NCI-H1694 treated with DMSO at 0.1 percent for 48 hours (cell line): ENCODE data around the gene COL24A1.
"Not testable (repeated sequence)": the region's sequence is repeated elsewhere in the genome, so short reads cannot be mapped to it uniquely, and the experiment has no call there.

ENCODE experiments used
- DNase-seq: peaks from one replicate; lab custom pipeline; 2025; lab: John Stamatoyannopoulos, UW

COL24A1 gene

DNA sequence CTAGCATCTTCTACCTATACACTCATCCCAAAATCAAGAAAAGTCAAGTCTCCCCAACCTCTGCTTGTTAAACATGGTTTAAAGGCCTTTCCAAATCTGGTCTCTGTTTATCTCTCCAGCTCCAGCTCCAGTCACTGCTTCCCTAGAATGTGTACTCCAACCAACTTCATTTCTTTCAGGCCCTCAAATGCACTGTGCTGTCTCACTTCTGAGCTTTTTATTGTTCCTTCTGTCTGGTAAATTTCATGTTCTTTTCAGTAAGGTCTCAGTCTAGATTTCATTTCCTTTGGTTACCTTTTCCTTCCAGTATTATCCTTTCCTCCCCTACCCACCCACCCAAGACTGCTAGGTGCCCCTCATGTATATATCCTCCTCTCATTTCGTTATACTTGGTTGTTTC, 3.7 kb downstream of the COL24A1 start:
- no peak for DNase-seq

DNA sequence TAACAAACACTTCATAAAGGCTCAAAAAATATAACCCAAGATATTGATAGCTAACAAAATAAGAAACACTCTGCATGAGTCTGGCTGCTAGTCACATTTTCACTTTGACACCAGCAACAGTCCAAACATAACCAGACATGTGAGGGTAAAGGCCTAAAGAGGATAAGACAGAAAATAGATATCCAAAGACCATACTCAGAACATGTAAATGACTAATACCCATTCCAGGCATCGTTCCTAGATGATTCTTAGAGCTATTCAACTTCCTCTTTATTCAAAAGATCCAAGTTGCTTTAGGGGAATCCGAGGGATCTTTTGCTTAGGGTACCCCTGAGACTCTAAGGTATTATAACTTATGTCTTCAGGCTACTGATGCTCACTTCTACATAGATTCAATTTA, 5.1 kb downstream of the COL24A1 start:
- no peak for DNase-seq

DNA sequence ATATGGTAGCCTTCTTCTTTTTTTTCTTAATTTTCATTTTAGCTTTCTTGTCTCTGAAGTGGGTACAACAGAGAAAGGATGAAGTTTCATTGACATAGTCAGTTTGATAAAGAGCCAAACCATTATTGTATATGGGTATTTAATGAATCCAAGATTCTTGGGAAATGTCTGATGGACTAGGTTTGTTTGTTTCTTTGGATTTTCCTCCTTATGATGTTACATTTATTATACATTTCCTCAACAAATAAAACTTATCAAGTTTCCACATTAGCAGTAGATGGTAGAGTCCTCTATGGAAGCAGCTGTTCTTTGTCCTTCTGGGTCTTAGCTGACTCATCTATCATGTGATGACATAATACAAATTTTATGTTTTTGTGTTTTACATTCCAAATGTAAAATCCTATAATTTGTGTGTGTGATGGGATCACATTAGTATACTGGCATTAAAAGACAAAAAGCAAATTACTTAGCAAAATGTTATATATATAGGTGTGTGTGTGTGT, 6.0 kb downstream of the COL24A1 start:
- DNase-seq = no peak

DNA sequence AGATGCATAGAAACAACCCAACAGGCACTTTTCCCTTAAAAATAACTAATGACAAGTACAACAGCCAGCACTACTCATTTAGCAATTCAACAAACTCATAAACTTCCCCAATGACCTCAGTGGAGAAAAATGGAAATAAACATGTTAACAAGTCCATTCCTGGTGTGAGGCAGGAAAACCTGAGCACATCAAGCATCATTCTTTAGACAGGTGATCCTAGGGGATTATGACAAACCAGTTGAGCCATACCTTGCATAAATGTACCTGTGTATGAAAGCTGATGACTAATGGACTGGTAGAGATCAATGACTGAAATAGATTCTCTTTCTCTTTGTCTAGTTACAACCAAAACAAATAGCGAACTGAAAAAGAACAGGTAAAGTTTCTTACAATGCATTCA, 7.0 kb downstream of the COL24A1 start:
- no peak for DNase-seq

DNA sequence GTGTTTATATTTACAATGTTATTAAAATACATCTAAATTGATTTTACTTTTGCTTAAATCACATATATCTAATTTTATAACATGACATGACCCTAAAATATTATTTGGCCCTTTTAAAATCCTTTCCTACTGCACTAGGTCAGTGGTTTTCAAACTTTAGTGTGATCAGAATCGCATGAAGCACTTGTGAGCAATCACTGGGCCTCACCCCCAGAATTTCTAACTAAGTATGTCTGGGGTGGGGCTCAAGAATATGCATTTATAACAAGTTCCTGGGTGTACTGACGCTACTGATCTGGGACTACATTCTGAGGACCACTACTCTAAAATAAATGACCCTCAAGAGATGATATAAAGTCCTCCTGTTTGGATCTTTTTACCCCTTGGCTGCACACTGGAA, 8.8 kb downstream of the COL24A1 start:
- DNase-seq = no peak

DNA sequence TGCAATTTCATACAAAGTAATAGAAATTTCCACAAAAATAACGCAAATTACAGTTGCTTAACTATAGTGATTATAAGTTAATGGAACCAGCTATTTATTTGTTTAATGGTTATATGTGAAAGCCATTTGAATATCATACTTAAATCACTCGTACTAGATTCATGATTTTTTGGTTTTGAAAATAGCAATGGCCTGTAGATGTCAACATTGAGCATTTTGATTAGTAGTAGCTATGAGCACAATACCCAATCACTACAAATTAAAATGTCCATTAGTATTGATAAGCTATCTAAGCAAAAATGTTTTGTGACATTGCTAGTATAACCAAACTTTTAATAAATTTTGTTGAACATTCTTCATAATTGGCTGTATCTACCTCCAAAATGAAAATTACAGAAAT, 10.0 kb downstream of the COL24A1 start:
- DNase-seq = no peak

DNA sequence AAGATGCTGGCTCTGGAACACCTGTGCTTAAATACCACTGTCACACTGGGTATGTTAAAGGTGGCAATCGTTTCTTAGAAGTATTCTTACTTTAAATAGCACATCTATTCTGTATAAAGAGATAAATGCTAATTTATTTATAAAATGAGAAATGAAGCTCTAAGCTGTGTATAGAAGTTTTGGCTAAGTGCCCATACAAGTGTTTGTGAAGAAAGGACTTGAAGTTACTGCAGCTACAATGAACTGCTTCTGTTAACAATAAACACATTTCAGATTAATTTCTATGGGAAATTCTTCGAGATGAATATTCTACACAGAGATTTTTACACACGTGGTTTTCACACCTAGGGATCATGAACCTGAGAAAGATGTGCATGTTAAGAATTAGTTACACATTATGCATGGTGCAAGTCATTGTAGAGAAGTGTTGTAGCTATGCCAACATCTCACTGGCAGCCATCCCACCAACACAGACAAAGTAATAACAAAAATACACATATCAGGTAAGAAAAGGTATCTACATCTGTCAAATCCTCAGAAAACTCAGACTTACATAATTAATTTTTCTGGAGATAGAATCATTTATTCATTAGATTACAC, 16.2 kb downstream of the COL24A1 start:
- no peak for DNase-seq

DNA sequence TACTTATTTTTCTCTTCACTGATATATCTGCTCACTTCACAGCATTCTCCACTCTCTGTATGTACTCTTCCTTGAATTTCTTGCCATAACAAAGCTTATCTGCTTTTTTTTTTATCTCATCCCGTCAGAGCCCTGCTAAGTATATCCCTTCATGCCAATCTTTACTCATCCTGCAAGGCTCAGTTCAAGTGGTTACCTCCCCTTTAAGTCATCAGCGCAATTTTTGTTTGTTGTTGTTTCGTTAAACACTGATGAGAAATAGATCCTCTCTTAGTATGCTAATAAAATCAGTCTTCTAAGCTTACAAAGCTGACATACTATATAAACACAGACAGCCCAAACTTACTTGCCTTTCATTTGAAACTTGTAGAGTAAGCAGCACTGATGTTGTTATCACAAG, 17.8 kb downstream of the COL24A1 start:
- no peak for DNase-seq

DNA sequence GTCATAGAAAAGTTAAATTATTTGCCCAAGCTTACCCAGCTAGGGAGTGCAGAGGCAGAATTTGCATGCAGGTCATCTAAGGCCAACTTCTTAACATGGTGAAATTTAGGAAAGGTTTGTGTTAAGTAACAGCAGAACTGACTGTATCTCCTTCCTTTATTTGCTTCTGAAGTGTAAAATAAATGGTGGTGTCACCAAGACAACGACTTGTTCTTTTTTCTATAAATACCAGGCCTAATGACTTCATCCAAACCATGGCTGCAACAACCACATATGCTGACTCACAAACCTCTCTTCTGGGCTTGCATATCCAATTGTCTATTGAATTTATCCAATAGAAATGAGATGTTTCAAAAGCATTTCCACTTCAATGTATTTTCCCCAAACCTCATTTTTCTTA, 19.1 kb downstream of the COL24A1 start:
- DNase-seq = no peak

DNA sequence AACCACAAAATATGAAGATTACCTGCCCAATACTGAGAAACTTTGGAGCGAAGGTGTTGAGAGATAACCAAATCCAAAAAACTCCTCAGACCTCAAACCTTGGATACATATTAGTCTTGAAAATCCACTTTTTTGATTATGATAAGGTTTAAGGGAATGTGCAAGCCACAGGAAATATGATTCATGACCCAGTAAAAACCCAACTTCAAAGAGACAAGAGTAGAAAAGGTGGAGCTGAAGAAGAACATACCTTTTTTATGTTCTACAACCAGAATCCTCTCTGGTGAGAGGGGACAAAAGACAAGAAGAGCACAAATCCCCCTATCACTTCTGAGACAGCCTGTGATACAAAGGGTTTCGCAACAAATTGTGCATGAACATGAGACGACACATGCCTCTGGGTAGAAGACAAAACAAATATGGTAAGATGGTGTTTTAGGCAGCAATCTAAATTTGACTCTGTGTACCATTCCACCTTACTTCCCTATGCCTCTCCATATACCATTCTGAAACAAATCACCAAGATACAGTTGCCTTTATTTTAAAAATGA, 37.3 kb downstream of the COL24A1 start:
- no peak for DNase-seq

DNA sequence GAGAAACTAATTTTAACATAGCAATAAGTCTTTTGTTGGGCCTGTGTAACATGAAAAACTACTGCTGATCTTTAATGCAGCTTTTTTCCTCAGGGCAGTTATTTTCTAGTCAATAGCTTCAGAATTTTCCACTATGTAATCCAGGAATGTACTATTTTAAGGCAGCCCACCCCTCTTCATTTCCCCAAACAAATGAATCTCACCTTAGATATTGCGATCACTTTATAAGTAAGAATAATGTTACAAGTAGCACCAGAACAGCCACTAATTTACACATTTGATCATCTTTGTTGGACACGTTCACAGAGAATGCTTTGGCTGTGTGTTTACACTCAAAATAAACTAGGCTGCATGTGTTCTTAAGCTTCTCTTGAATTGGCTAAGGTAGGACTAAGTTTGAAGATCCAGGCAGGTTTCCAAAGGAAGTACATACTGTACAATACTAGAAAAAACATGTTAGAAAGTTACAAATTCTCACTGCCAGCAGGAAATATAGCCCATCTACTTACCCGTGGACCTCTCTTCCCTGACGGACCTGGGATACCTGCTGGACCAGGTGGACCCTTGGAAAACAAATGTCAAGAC, 41.7 kb downstream of the COL24A1 start:
- no peak for DNase-seq

DNA sequence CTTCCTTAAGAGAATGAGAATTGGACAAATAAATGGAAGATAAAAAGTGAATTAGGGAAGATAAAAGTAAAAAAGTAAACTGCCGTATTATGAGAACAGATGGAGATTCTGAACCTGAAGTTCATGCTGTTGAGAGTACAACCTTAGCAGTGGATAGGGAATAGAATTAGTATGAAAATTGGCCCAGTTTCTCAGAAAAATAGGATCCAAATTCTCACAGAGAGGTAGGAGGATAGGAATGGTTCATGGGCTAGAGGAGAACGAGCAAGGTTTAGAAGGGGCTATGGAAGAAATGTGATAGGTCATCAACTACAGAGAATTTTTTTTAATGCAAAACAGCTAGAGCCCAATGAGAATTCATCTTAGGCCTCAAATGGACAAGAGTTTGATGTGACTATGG, 42.3 kb downstream of the COL24A1 start:
- no peak for DNase-seq

DNA sequence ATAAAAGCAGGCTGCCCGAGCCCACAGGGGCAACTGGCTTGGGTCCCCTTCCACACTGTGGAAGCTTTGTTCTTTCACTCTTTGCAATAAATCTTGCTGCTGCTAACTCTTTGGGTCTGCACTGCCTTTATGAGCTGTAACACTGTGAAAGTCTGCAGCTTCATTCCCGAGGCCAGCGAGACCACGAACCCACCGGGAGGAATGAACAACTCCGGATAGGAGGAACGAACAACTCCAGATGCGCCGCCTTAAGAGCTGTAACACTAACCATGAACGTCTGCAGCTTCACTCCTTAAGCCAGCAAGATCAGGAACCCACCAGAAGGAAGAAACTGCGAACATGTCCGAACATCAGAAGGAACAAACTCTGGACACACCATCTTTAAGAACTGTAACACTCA, 45.0 kb downstream of the COL24A1 start:
- DNase-seq = not testable (repeated sequence)

DNA sequence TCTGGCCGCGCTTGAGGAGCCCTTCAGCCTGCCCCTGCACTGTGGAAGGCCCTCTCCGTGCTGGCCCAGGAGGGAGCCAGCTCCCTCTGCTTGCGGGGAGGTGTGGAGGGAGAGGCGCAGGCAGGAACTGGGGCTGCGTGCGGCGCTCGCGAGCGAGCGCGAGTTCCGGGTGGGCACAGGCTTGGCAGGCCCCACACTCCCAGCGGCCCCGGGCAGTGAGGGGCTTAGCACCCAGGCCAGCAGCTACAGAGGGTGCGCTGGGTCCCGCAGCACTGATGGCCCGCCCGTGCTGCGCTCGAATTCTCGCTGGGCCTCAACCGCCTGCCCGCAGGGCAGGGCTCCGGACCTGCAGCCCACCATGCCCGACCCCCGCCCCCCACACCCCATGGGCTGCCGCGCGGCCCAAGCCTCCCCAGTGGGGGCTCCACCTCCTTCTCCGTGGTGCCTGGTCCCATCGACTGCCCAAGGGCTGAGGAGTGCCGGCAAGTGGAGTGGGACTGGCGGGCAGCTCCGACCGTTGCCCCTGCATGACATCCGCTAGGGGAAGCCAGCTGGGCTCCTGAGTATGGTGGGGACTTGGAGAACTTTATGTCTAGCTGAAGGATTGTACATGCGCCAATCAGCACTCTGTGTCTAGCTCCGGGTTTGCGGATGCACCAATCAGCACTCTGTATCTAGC, 46.0 kb downstream of the COL24A1 start:
- no peak for DNase-seq

DNA sequence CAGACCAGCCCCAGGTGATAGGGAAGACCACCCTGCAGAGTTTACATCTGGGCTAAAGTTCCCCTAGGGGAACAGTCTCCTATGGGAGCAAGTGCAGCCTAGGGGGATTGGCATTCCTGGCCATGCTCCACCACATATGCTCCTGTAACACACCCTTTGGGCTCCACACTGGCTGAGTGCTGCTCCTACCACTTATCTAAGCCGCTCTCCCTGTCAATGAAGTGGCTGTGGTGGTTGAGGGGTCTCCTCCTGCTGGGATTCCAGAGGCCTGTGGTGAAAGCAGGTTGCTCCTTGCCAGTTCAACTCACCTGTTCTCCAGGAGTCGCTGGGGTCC, 51.1 kb downstream of the COL24A1 start:
- DNase-seq = no peak

DNA sequence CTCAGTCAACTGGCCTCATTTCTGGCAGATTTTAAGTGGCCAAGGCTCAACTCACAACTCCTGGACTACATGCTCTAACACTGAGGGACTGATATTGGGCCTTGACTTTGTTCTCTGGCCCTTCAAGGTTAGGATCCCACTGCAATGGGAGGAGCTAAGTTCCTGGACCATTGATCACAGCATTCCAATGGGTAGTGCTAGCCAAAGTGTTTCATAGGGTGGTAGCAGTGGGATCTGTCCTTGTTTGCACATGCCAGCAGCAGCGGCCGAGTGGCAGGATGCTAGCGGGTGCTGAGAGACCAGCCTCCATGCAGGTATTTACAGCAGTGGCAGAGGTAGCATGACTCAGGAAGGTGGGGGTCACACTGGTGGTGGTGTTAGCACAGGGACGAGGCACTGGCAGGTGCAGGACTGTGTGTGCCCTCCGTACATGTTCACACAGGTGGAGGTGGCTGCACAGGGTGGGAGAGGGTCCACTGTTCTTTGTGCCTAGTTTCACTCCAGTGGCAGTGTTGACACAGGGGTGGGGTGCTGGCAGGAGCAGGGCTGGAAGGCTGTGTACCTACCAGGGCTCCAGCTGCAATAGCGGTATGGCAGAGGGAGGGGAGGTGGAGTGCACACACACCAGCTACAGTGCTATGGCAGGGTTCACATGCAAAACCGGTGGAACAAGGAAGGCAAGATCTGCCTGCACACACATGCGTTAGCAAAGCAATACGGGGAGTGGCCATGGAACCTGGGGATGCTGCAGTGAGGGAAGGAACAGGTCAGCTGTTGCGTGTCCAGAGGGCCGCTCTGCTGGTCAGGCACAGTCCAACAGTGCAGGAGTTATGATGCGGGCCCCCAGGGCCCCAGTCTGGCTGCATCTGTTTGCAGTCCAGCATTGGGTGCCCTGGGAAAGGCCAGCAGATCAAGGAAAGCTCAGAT, 51.7 kb downstream of the COL24A1 start:
- DNase-seq = no peak

DNA sequence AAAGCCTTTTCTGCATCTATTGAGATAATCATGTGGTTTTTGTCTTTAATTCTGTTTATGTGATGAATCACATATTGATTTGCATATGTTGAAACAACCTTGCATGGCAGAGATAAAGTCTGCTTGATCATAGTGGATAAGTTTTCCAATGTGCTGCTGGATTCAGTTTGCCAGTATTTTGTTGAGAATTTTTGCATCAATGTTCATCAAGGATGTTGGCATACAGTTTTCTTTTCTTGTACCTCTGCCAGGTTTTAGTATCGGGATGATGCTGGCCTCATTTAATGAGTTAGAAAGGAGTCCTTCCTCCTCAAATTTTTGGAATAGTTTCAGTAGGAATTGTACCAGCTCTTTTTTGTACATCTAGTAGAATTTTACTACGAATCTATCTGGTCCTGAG, 55.0 kb downstream of the COL24A1 start:
- no peak for DNase-seq

DNA sequence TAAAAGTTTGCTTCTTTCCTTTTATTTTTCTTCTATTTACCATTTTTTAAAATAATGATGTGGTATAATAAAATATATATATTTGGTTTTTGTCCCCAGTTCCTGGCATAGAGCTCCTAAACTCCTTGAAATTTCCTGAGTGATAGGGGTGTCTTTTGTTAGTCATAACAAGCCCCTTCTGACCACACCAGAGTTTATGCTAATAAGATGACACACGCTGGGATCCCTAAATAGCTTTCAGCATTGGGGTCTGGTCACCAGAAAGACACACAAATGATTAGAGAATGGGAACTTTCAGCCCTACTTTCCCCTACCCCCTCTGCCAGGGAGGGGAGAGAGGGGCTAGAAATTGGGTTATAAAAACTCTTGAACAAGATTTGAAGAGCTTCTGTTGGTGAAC, 56.2 kb downstream of the COL24A1 start:
- no peak for DNase-seq

DNA sequence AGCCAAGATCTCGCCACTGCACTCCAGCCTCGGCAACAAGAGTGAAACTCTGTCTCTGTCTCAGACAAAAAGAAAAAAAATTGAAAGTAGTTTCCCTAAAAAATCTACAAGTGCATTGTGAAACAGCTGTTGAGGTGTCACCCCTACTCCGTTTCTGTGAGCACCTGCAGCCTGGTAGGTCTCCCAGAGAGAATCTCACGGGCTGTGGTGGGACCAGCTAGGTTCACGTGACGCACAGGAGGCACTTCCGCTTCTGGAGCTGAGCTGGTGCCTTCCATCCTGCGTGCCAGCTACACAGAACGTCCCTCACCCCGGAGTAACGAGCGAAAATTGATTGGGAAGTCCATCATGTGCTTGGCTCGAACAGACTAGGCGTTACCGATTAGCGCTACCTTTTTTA, 66.8 kb downstream of the COL24A1 start:
- no peak for DNase-seq

DNA sequence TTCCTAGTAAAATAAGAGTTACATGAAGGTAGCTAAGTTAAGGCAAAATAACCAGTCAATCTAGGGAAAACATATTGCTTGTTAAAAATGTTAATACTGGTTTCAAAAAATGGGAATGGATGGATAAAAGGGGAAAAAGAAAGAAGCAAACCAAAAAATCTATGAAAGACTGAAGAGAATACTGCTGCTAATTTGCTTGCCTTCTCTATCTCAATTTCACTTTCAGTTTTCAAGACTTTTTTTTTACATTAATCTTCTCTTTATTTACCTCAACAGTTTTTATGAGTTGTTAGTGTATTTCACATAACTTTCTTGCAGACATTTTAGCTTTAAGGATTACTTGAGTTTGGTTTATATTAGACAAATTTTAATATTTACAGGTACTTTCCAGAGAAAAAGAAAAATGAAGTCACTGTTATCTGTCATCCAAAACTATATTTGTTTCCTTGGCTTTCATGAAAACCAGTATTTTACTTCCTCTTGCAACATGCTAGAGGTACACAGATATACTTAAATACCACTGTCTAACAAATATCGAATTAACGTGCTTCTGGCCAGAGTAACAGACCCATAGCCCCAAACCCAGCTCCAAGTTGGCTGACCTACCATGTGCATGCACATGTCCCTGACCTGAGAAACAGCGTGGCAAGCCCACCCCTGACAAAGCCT, 70.7 kb downstream of the COL24A1 start:
- no peak for DNase-seq

DNA sequence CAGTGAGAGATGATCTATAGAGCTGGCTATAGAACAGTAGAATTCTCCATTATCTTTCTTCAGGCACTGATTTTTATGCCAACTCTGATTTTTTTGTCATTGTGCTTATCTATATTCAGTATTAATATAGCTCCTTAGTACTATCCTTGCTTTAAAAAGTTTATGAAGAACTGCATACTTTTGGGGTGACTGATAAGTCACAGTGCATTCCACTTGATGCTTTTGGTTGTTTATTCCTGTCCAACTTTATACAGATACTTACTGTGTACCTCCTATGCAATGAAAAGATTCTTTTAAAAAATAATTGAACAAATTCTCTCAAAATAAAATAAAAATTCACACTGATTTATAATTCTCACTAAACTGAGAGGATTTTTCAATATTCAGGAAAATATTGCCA, 71.6 kb downstream of the COL24A1 start:
- DNase-seq = no peak

DNA sequence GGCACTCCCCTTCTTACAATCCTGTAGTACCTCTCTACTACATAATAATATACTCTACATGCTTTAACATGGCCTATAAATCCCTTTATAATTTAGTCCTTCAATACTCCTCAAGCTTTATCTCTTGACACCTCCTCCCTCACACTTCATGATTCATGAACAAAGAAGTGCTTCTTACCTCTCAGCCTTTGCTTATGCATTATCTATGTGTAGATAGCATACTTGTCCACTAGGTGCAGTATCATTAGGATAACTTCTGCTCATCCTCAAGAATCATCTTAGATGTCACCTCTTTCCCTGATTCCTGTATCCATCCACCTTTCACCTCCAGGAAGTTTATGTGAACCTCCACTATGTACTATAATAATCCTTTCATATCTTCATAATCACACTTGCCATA, 74.4 kb downstream of the COL24A1 start:
- no peak for DNase-seq
